Measurements from ENCODE around the gene SNRNP27.

DNA sequence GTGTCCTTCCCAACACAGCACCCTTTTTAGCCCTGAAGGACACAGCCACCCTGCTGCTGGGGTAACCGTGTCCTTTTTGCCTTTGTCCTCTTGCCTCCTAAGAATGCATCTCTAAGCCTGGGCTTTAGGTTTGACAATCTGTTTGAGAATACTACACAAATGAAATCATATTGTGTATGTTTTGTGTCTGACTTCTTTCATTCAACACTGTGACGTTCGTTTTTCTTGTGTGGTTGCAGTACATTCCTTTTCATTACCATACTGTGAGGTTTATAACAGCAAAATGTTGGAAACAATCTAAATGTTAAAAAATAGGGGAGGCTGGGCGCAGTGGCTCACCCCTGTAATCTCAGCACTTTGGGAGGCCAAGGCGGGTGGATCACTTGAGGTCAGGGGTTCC, 56.5 kb downstream of the SNRNP27 start:
- TF ChIP-seq YY1 (IDR thresholded peaks at IDR 0.05; ENCODE audit: insufficient read depth, insufficient read length) (no peak), ZNF274 (IDR thresholded peaks at IDR 0.05; ENCODE audit: low read depth, low read length) (no peak), SUZ12 (IDR thresholded peaks at IDR 0.05; ENCODE audit: extremely low read depth, insufficient read depth, insufficient read length) (no peak)
